Upper lobe of right lung (tissue), 1 donor: Measurements from ENCODE around the gene CXCL6. TPM values are rescaled to one million over a fixed set of nuclear protein-coding genes. Genes with fewer than 3 reads are reported as not detected.

Experiments used
- ATAC-seq: fragments of 200-7000 bp; cut with Tn5 transposase; one replicate; pipeline ENCODE4 v1.9.1; 2020; ENCODE audit warnings: mild to moderate bottlenecking, moderate library complexity
- DNase-seq: peaks from one replicate; pipeline ENCODE4 v3.0.0-alpha.2; 2020
- H3K27ac ChIP-seq: fragments of 200-600 bp; one replicate; pipeline ENCODE4 v1.8.0; 2022
- H3K27me3 ChIP-seq: fragments of 200-600 bp; one replicate; pipeline ENCODE4 v1.8.0; 2022; ENCODE audit warnings: mild to moderate bottlenecking
- H3K36me3 ChIP-seq: fragments of 200-600 bp; one replicate; pipeline ENCODE4 v1.8.0; 2022
- H3K4me1 ChIP-seq: fragments of 200-600 bp; one replicate; pipeline ENCODE4 v1.8.0; 2022
- H3K4me3 ChIP-seq: fragments of 200-600 bp; one replicate; pipeline ENCODE4 v1.8.0; 2022; ENCODE audit warnings: mild to moderate bottlenecking
- H3K9me3 ChIP-seq: fragments of 200-600 bp; one replicate; pipeline ENCODE4 v1.8.0; 2022
- CTCF ChIP-seq: fragments of 200-600 bp; IDR thresholded peaks from one replicate; pipeline ENCODE4 v1.8.0; 2022; ENCODE audit warnings: antibody characterized with exemption
- intact Hi-C: fragments of 100-400 bp; cut with DNase I; formaldehyde crosslinking; loops from one replicate; pipeline ENCODE4 v1.11.0; 2022
- total RNA-seq: library from RNA; stranded (reverse); fragmentation: NEBNext Ultra II Directional; extraction: Animal tissue kit (Norgen Biotek cat#: 25700); gene quantifications from one replicate; pipeline ENCODE4 v1.2.1, GENCODE V29; 2021
- donor health status: DM: no; HTN: yes; CAD: no; lungs with severe emphysema.

CXCL6 gene
- total RNA-seq, 1 donor from 2014 or later, result not detected

GRCh38 chr4:73865431-73866096 is 29.1 kb downstream of the CXCL6 start:
- Histone ChIP-seq H3K27me3 (no peaks in the 10 kb centered on the region), H3K9me3 (no peaks in the 10 kb centered on the region), H3K4me1 (no peaks in the 10 kb centered on the region), H3K36me3 (no peaks in the 10 kb centered on the region), H3K4me3 (no peak overlapping the region), H3K27ac (no peak overlapping the region)
- intact Hi-C loops, result no loop called here
- no peak for TF ChIP-seq CTCF
- DNase-seq (no peak), ATAC-seq (no peak)

- Histone ChIP-seq H3K4me1 (no peaks in the 10 kb centered on the region), H3K27me3 (no peaks in the 10 kb centered on the region), H3K36me3 (no peaks in the 10 kb centered on the region), H3K27ac (no peak overlapping the region), H3K9me3 (no peaks in the 10 kb centered on the region), H3K4me3 (no peak overlapping the region)
- intact Hi-C loops, result no loop called here
- no peak for DNase-seq
- TF ChIP-seq CTCF, result no peak
- no peak for ATAC-seq
Observed at GRCh38 chr4:73866246-73866645, 29.8 kb downstream of the CXCL6 start.

GRCh38 chr4:73867783-73868182 is 31.3 kb downstream of the CXCL6 start:
- Histone ChIP-seq H3K4me1 (no peaks in the 10 kb centered on the region), H3K9me3 (no peaks in the 10 kb centered on the region), H3K27me3 (no peaks in the 10 kb centered on the region), H3K36me3 (no peaks in the 10 kb centered on the region), H3K4me3 (no peak overlapping the region), H3K27ac (no peak overlapping the region)
- DNase-seq (no peak), ATAC-seq (peak; percentile 74)
- intact Hi-C loops, result no loop called here
- no peak for TF ChIP-seq CTCF

GRCh38 chr4:73868206-73869129 is 32.0 kb downstream of the CXCL6 start:
- Histone ChIP-seq H3K9me3 (no peaks in the 10 kb centered on the region), H3K27me3 (no peaks in the 10 kb centered on the region), H3K4me1 (peaks cover 4% of the 10 kb centered on the region), H3K4me3 (peak overlapping the region; percentile 60), H3K36me3 (no peaks in the 10 kb centered on the region), H3K27ac (peak overlapping the region; percentile 61)
- intact Hi-C loops, result no loop called here
- ATAC-seq, result no peak
- no peak for DNase-seq
- TF ChIP-seq CTCF, result no peak

- Histone ChIP-seq H3K27me3 (no peaks in the 10 kb centered on the region), H3K4me3 (peak within 1 kb of the TSS; percentile 60), H3K9me3 (no peaks in the 10 kb centered on the region), H3K4me1 (peaks cover 4% of the 10 kb centered on the region), H3K36me3 (no peaks in the 10 kb centered on the region), H3K27ac (peak within 1 kb of the TSS; percentile 61)
- intact Hi-C loops, result no loop called here
- TF ChIP-seq CTCF, result no peak
- ATAC-seq (peak; percentile 73), DNase-seq (peak; percentile 76)
Observed at GRCh38 chr4:73869130-73870055, 32.9 kb downstream of the CXCL6 start, which contains the start of gene CXCL1. TSS of gene CXCL1 (plus strand) at chr4:73869393. CDS start at chr4:73869471, 78 bp downstream.
